Measurements from ENCODE around the gene STAG2. TPM values are rescaled to one million over a fixed set of nuclear protein-coding genes. Genes with fewer than 3 reads are reported as not detected.

Gene STAG2
- total RNA-seq, 1 donor from 2014 or later = 132 TPM

DNA sequence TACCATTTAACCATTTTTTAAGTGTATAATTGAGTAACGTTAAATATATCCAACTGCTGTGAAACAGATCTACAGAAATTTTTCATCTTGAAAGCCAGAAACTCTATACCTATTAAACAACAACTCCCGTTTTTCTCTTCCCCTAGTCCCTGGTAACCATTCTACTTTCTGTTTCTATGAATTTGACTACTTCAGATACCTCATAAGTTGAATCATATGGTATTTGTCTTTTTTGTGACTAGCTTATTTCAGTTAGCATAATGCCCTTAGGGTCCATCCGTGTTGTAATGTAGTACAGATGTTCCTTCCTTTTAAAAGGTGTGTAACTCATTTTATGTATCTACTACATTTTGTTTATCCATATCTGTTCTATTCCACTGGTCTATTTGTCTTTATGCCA lies 48.7 kb downstream of the STAG2 start:
- Histone ChIP-seq H4K20me1 (ENCODE audit: low read depth) (peaks cover 36% of the 10 kb centered on the region), H3F3A (ENCODE audit: low read depth) (no peaks in the 10 kb centered on the region), H3K27me3 (no peaks in the 10 kb centered on the region), H3K9ac (no peak overlapping the region), H3K79me2 (ENCODE audit: low read depth) (peaks cover 100% of the 10 kb centered on the region), H3K4me3 (no peak overlapping the region), H3K9me3 (ENCODE audit: low read depth) (peaks cover 10% of the 10 kb centered on the region), H2AFZ (replicated peaks) (no peak overlapping the region), H3K36me3 (no peaks in the 10 kb centered on the region), H3K4me2 (no peak overlapping the region), H3K4me1 (no peaks in the 10 kb centered on the region), H3K27ac (no peak overlapping the region)
- peaks cover 61% of the 10 kb centered on the region for H3K36me3 Mint-ChIP-seq
- peaks cover 64% of the 10 kb centered on the region for H3K9me3 Mint-ChIP-seq
- no peak for DNase-seq (ENCODE audit: low spot score)
- no peaks in the 10 kb centered on the region for H3K4me1 Mint-ChIP-seq
- H3K4me3 Mint-ChIP-seq = no peak overlapping the region
- H3K27me3 Mint-ChIP-seq (ENCODE audit: insufficient read depth, low read depth) = peaks cover 2% of the 10 kb centered on the region
- no peak overlapping the region for H3K27ac Mint-ChIP-seq
- TF ChIP-seq EZH2phosphoT487 (IDR thresholded peaks at IDR 0.05) (no peak), CTCF (IDR thresholded peaks at IDR 0.05) (no peak), EZH2 (IDR thresholded peaks at IDR 0.05) (no peak)

- H3K9me3 ChIP-seq (ENCODE audit: low read depth) = peaks cover 10% of the 10 kb centered on the region
- TF ChIP-seq EZH2 (IDR thresholded peaks at IDR 0.05) (no peak), CTCF (IDR thresholded peaks at IDR 0.05) (no peak), EZH2phosphoT487 (IDR thresholded peaks at IDR 0.05) (no peak)
- Mint-ChIP-seq H3K4me1 (no peaks in the 10 kb centered on the region), H3K36me3 (peaks cover 58% of the 10 kb centered on the region), H3K27me3 (ENCODE audit: insufficient read depth, low read depth) (peaks cover 2% of the 10 kb centered on the region), H3K9me3 (peaks cover 64% of the 10 kb centered on the region), H3K27ac (no peak overlapping the region), H3K4me3 (no peak overlapping the region)
- H3K4me3 ChIP-seq = no peak overlapping the region
- H3F3A ChIP-seq (ENCODE audit: low read depth) = no peaks in the 10 kb centered on the region
- peaks cover 100% of the 10 kb centered on the region for H3K79me2 ChIP-seq (ENCODE audit: low read depth)
- no peaks in the 10 kb centered on the region for H3K27me3 ChIP-seq
- H4K20me1 ChIP-seq (ENCODE audit: low read depth) = peaks cover 35% of the 10 kb centered on the region
- no peak for DNase-seq (ENCODE audit: low spot score)
- no peak overlapping the region for H3K4me2 ChIP-seq
- H2AFZ ChIP-seq (replicated peaks) = no peak overlapping the region
- no peaks in the 10 kb centered on the region for H3K36me3 ChIP-seq
- H3K27ac ChIP-seq = no peak overlapping the region
- no peaks in the 10 kb centered on the region for H3K4me1 ChIP-seq
- no peak overlapping the region for H3K9ac ChIP-seq
These were observed 49.1 kb downstream of the STAG2 start for GRCh38 chrX:124010566-124010965.

- H3K27me3 ChIP-seq = no peaks in the 10 kb centered on the region
- TF ChIP-seq EZH2 (IDR thresholded peaks at IDR 0.05) = no peak
- TF ChIP-seq CTCF (IDR thresholded peaks at IDR 0.05) = no peak
- no peak for TF ChIP-seq EZH2phosphoT487 (IDR thresholded peaks at IDR 0.05)
- H3K27ac Mint-ChIP-seq = no peak overlapping the region
- no peaks in the 10 kb centered on the region for H3K4me1 Mint-ChIP-seq
- no peak overlapping the region for H3K4me2 ChIP-seq
- no peaks in the 10 kb centered on the region for H3K9me3 ChIP-seq (ENCODE audit: low read depth)
- H3K36me3 ChIP-seq = no peaks in the 10 kb centered on the region
- H3K4me3 Mint-ChIP-seq = no peak overlapping the region
- H3K9me3 Mint-ChIP-seq = peaks cover 27% of the 10 kb centered on the region
- H2AFZ ChIP-seq (replicated peaks) = no peak overlapping the region
- H3K27me3 Mint-ChIP-seq (ENCODE audit: insufficient read depth, low read depth) = peaks cover 2% of the 10 kb centered on the region
- H4K20me1 ChIP-seq (ENCODE audit: low read depth) = peaks cover 66% of the 10 kb centered on the region
- no peaks in the 10 kb centered on the region for H3F3A ChIP-seq (ENCODE audit: low read depth)
- H3K27ac ChIP-seq = no peak overlapping the region
- H3K79me2 ChIP-seq (ENCODE audit: low read depth) = peaks cover 100% of the 10 kb centered on the region
- H3K4me3 ChIP-seq = no peak overlapping the region
- no peak for DNase-seq (ENCODE audit: low spot score)
- H3K36me3 Mint-ChIP-seq = peaks cover 25% of the 10 kb centered on the region
- H3K9ac ChIP-seq = no peak overlapping the region
- no peaks in the 10 kb centered on the region for H3K4me1 ChIP-seq
These were observed 54.2 kb downstream of the STAG2 start for GRCh38 chrX:124015721-124016120.

Measured in neural progenitor cell (in vitro differentiated cells).